HFFc6 (cell line): ENCODE results near the gene WNT5B. TPM values are rescaled to one million over a fixed set of nuclear protein-coding genes. Genes with fewer than 3 reads are reported as not detected.
A peak's percentile ranks its signal among the peaks of the same experiment; 100 is the strongest.

ENCODE experiments used
- DNase-seq: peaks from one replicate; pipeline ENCODE4 v3.0.0-alpha.2; 2018
- H3K27ac Mint-ChIP-seq: 2 replicates; pipeline ENCODE4 v1.8.0; 2020; ENCODE audit warnings: mild to moderate bottlenecking, mixed read lengths
- H3K27me3 Mint-ChIP-seq: 2 replicates; pipeline ENCODE4 v1.8.0; 2021; ENCODE audit warnings: mild to moderate bottlenecking, moderate library complexity, mixed read lengths; ENCODE audit not compliant: insufficient read depth
- H3K36me3 Mint-ChIP-seq: 2 replicates; pipeline ENCODE4 v1.8.0; 2021; ENCODE audit warnings: low read depth, mixed read lengths
- H3K4me1 Mint-ChIP-seq: 2 replicates; pipeline ENCODE4 v1.8.0; 2020; ENCODE audit warnings: low read depth, mixed read lengths
- H3K4me3 Mint-ChIP-seq: 2 replicates; pipeline ENCODE4 v1.8.0; 2020; ENCODE audit warnings: mild to moderate bottlenecking, moderate library complexity, mixed read lengths
- H3K9me3 Mint-ChIP-seq: 2 replicates; pipeline ENCODE4 v1.8.0; 2020; ENCODE audit warnings: mild to moderate bottlenecking, mixed read lengths
- CTCF ChIP-seq: fragments of 200-600 bp; sonication (generic); IDR thresholded peaks from 2 replicates; pipeline ENCODE4 v1.5.0; 2021; ENCODE audit warnings: antibody characterized with exemption, mild to moderate bottlenecking
- total RNA-seq, 6 experiments: library from RNA; stranded (reverse); fragmentation: NEBNext Ultra II Directional; extraction: Animal tissue kit (Norgen Biotek cat#: 25700); gene quantifications; 2 replicates in 1 of 6; 3 replicates in 5 of 6; pipeline ENCODE4 v1.2.3, GENCODE V29; 2021

Gene WNT5B
- total RNA-seq, 6 experiments from 2014 or later, result 191 to 289 (median 200) TPM

- Mint-ChIP-seq H3K27ac (peak overlapping the region; percentile 18; the same call in 1 of the 2 replicates), H3K4me3 (no peak overlapping the region), H3K36me3 (peaks cover 22% of the 10 kb centered on the region), H3K4me1 (peaks cover 91% of the 10 kb centered on the region), H3K27me3 (peaks cover 1% of the 10 kb centered on the region; the same call in 1 of the 2 replicates), H3K9me3 (no peaks in the 10 kb centered on the region)
- TF ChIP-seq CTCF, result no peak
- no peak for DNase-seq
Measured at GRCh38 chr12:1616233-1617066, 12.6 kb upstream of the WNT5B start.

- H3K27ac Mint-ChIP-seq, result peak overlapping the region; percentile 53
- DNase-seq, result no peak
- H3K4me3 Mint-ChIP-seq, result no peak overlapping the region
- peaks cover 91% of the 10 kb centered on the region for H3K4me1 Mint-ChIP-seq
- H3K36me3 Mint-ChIP-seq, result peaks cover 38% of the 10 kb centered on the region
- TF ChIP-seq CTCF, result no peak
- H3K27me3 Mint-ChIP-seq, result peaks cover 3% of the 10 kb centered on the region; the same call in 1 of the 2 replicates
- no peaks in the 10 kb centered on the region for H3K9me3 Mint-ChIP-seq
Measured at GRCh38 chr12:1618489-1618888, 10.5 kb upstream of the WNT5B start.

GRCh38 chr12:1619159-1619558, 9.9 kb upstream of the WNT5B start:
- peaks cover 42% of the 10 kb centered on the region for H3K36me3 Mint-ChIP-seq
- peak overlapping the region; percentile 1; the same call in 1 of the 2 replicates for H3K27ac Mint-ChIP-seq
- H3K9me3 Mint-ChIP-seq, result no peaks in the 10 kb centered on the region
- no peak for TF ChIP-seq CTCF
- no peak overlapping the region for H3K4me3 Mint-ChIP-seq
- DNase-seq, result no peak
- H3K27me3 Mint-ChIP-seq, result peaks cover 3% of the 10 kb centered on the region; the same call in 1 of the 2 replicates
- H3K4me1 Mint-ChIP-seq, result peaks cover 92% of the 10 kb centered on the region

GRCh38 chr12:1619587-1619986, 9.4 kb upstream of the WNT5B start:
- DNase-seq, result no peak
- TF ChIP-seq CTCF, result no peak
- Mint-ChIP-seq H3K27me3 (peaks cover 3% of the 10 kb centered on the region; the same call in 1 of the 2 replicates), H3K9me3 (no peaks in the 10 kb centered on the region), H3K27ac (peak overlapping the region; percentile 1; the same call in 1 of the 2 replicates), H3K4me1 (peaks cover 93% of the 10 kb centered on the region), H3K36me3 (peaks cover 39% of the 10 kb centered on the region), H3K4me3 (no peak overlapping the region)

GRCh38 chr12:1620092-1620491, 8.9 kb upstream of the WNT5B start:
- Mint-ChIP-seq H3K36me3 (peaks cover 34% of the 10 kb centered on the region), H3K27ac (peak overlapping the region; percentile 16), H3K4me1 (peaks cover 93% of the 10 kb centered on the region), H3K9me3 (no peaks in the 10 kb centered on the region), H3K27me3 (peaks cover 3% of the 10 kb centered on the region; the same call in 1 of the 2 replicates), H3K4me3 (no peak overlapping the region)
- no peak for TF ChIP-seq CTCF
- no peak for DNase-seq
